Measurements from ENCODE around the gene ANKK1. TPM values are rescaled to one million over a fixed set of nuclear protein-coding genes. Genes with fewer than 3 reads are reported as not detected.

The ANKK1 gene
- total RNA-seq, 3 donors from 2014 or later (not counting 1 experiment from before 2014, with no cell fraction given) = 0.40 to 0.93 (median 0.73) TPM

GRCh38 chr11:113386866-113387265, 713 bp upstream of the ANKK1 start:
- H3K27me3 Mint-ChIP-seq (ENCODE audit: low read depth in 2 of 2) = no peaks in the 10 kb centered on the region
- H3K36me3 Mint-ChIP-seq = no peaks in the 10 kb centered on the region
- no peaks in the 10 kb centered on the region for H3K4me1 ChIP-seq (ENCODE audit: control insufficient read depth, insufficient read depth, low read length)
- H3K4me3 ChIP-seq (ENCODE audit: low read length) = no peak overlapping the region
- H3K27ac Mint-ChIP-seq = no peak overlapping the region
- H3K9me3 ChIP-seq (ENCODE audit: control insufficient read depth, insufficient read depth, low read length) = no peaks in the 10 kb centered on the region
- no peak for DNase-seq
- peaks cover 10% of the 10 kb centered on the region for H3K27me3 ChIP-seq (ENCODE audit: control insufficient read depth, insufficient read depth, low read length)
- no peak for ATAC-seq
- H3K27ac ChIP-seq (ENCODE audit: low read length) = no peak overlapping the region
- H3K4me1 Mint-ChIP-seq = no peaks in the 10 kb centered on the region
- 80% methylated on average over 6 of the region's 6 CpGs for WGBS (ENCODE audit: insufficient coverage)
- H3K36me3 ChIP-seq (ENCODE audit: control insufficient read depth, insufficient read depth, low read length) = no peaks in the 10 kb centered on the region
- H3K9me3 Mint-ChIP-seq = no peaks in the 10 kb centered on the region
- intact Hi-C loops (cut with micrococcal nuclease) = no loop called here
- H3K4me3 Mint-ChIP-seq = no peak overlapping the region
- no peak for TF ChIP-seq CTCF (IDR thresholded peaks at IDR 0.05)

DNA sequence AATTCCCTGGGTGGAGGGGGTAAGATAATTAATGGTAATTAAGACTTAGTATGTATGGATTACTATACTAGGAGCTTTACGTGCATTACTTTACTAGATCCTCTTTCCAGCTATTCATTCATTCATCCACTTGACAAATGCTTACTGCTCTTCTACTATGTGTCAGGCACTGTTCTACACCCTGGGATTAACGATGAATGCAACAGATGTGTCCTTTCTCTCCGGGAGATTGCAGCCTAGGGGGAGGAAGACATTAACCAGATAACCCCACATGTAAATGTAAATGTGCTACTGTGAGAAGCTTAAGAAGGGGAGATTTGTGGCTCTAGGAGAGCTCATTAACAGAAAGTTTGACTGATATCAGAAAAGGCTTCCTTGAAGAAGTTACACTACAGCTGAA, 1.7 kb downstream of the ANKK1 start:
- H3K27me3 ChIP-seq (ENCODE audit: control insufficient read depth, insufficient read depth, low read length) = peaks cover 10% of the 10 kb centered on the region
- Mint-ChIP-seq H3K9me3 (no peaks in the 10 kb centered on the region), H3K4me3 (no peak overlapping the region), H3K27me3 (ENCODE audit: low read depth in 2 of 2) (no peaks in the 10 kb centered on the region), H3K4me1 (no peaks in the 10 kb centered on the region), H3K27ac (no peak overlapping the region), H3K36me3 (no peaks in the 10 kb centered on the region)
- intact Hi-C loops (cut with micrococcal nuclease) = no loop called here
- H3K9me3 ChIP-seq (ENCODE audit: control insufficient read depth, insufficient read depth, low read length) = no peaks in the 10 kb centered on the region
- WGBS (ENCODE audit: insufficient coverage) = 70% methylated on average over 2 of the region's 3 CpGs
- no peak overlapping the region for H3K27ac ChIP-seq (ENCODE audit: low read length)
- no peak for TF ChIP-seq CTCF (IDR thresholded peaks at IDR 0.05)
- no peaks in the 10 kb centered on the region for H3K36me3 ChIP-seq (ENCODE audit: control insufficient read depth, insufficient read depth, low read length)
- H3K4me1 ChIP-seq (ENCODE audit: control insufficient read depth, insufficient read depth, low read length) = no peaks in the 10 kb centered on the region
- no peak for ATAC-seq
- no peak overlapping the region for H3K4me3 ChIP-seq (ENCODE audit: low read length)
- no peak for DNase-seq

- Histone ChIP-seq H3K36me3 (ENCODE audit: control insufficient read depth, insufficient read depth, low read length) (no peaks in the 10 kb centered on the region), H3K27ac (ENCODE audit: low read length) (no peak overlapping the region), H3K4me3 (ENCODE audit: low read length) (no peak overlapping the region), H3K4me1 (ENCODE audit: control insufficient read depth, insufficient read depth, low read length) (no peaks in the 10 kb centered on the region), H3K27me3 (ENCODE audit: control insufficient read depth, insufficient read depth, low read length) (peaks cover 5% of the 10 kb centered on the region), H3K9me3 (ENCODE audit: control insufficient read depth, insufficient read depth, low read length) (no peaks in the 10 kb centered on the region)
- Mint-ChIP-seq H3K27ac (no peak overlapping the region), H3K36me3 (no peaks in the 10 kb centered on the region), H3K4me1 (no peaks in the 10 kb centered on the region), H3K4me3 (no peak overlapping the region), H3K27me3 (ENCODE audit: low read depth in 2 of 2) (no peaks in the 10 kb centered on the region), H3K9me3 (no peaks in the 10 kb centered on the region)
- no peak for TF ChIP-seq CTCF (IDR thresholded peaks at IDR 0.05)
- DNase-seq (no peak), ATAC-seq (no peak)
- intact Hi-C loops (cut with micrococcal nuclease) = no loop called here
- 80% methylated on average over 3 of the region's 3 CpGs for WGBS (ENCODE audit: insufficient coverage)
These were observed 4.8 kb downstream of the ANKK1 start for GRCh38 chr11:113392236-113392921.

- H3K9me3 ChIP-seq (ENCODE audit: control insufficient read depth, insufficient read depth, low read length) = no peaks in the 10 kb centered on the region
- H3K27ac Mint-ChIP-seq = no peak overlapping the region
- no peak overlapping the region for H3K4me3 Mint-ChIP-seq
- no peaks in the 10 kb centered on the region for H3K9me3 Mint-ChIP-seq
- ATAC-seq = no peak
- intact Hi-C loops (cut with micrococcal nuclease) = no loop called here
- no peak for TF ChIP-seq CTCF (IDR thresholded peaks at IDR 0.05)
- WGBS (ENCODE audit: insufficient coverage) = 91% methylated on average over 8 of the region's 8 CpGs
- no peaks in the 10 kb centered on the region for H3K4me1 Mint-ChIP-seq
- no peaks in the 10 kb centered on the region for H3K36me3 Mint-ChIP-seq
- H3K4me3 ChIP-seq (ENCODE audit: low read length) = no peak overlapping the region
- H3K36me3 ChIP-seq (ENCODE audit: control insufficient read depth, insufficient read depth, low read length) = no peaks in the 10 kb centered on the region
- H3K27me3 Mint-ChIP-seq (ENCODE audit: low read depth in 2 of 2) = no peaks in the 10 kb centered on the region
- no peaks in the 10 kb centered on the region for H3K4me1 ChIP-seq (ENCODE audit: control insufficient read depth, insufficient read depth, low read length)
- no peak overlapping the region for H3K27ac ChIP-seq (ENCODE audit: low read length)
- H3K27me3 ChIP-seq (ENCODE audit: control insufficient read depth, insufficient read depth, low read length) = no peaks in the 10 kb centered on the region
- no peak for DNase-seq
These were observed 6.0 kb downstream of the ANKK1 start for GRCh38 chr11:113393501-113393985.
